Right lung (tissue), 10 donors: ENCODE measurements around the gene XRN2. TPM values are rescaled to one million over a fixed set of nuclear protein-coding genes. Genes with fewer than 3 reads are reported as not detected.

Experiments used
- DNase-seq, 2 donors: peaks; one replicate each; pipeline ENCODE4 v3.0.0-alpha.2; 2013
- long read RNA-seq, 8 donors: transcript quantifications; one replicate each; lab custom pipeline, GENCODE V29; 2026
- polyA plus RNA-seq, 5 donors: library from polyadenylated mRNA; unstranded; fragments of 120-200 nt; gene quantifications; one replicate each; pipeline versions ENCODE4 v1.2.1 to v1.2.3, GENCODE V29; 2013; ENCODE audit warnings: inconsistent platforms in 1 of 5, low replicate concordance in 1 of 5; ENCODE audit not compliant: insufficient read length in 5 of 5, insufficient read depth in 1 of 5

Gene XRN2
- 10 to 100 TPM; 69.5 to 93.7 (median 80.0) TPM for polyA plus RNA-seq
- long read RNA-seq, donor 1, partial matches to known transcripts: 121 of 125 reads
- long read RNA-seq, donor 1, other reads (novel, unspliced or antisense): 0 of 125 reads
- long read RNA-seq, donor 2, transcript XRN2-201 (30 exons, 3,437 nt): major isoform, 5 of 27 reads
- long read RNA-seq, donor 2, partial matches to known transcripts: 22 of 27 reads
- long read RNA-seq, donor 2, other reads (novel, unspliced or antisense): 0 of 27 reads
- long read RNA-seq, donor 3, partial matches to known transcripts: 71 of 72 reads
- long read RNA-seq, donor 3, other reads (novel, unspliced or antisense): 0 of 72 reads
- long read RNA-seq, donor 4, partial matches to known transcripts: 58 of 58 reads
- long read RNA-seq, donor 4, other reads (novel, unspliced or antisense): 0 of 58 reads
- long read RNA-seq, donor 5, transcript XRN2-201 (30 exons, 3,437 nt): major isoform, 5 of 139 reads
- long read RNA-seq, donor 5, partial matches to known transcripts: 134 of 139 reads
- long read RNA-seq, donor 5, other reads (novel, unspliced or antisense): 0 of 139 reads
- long read RNA-seq, donor 6, partial matches to known transcripts: 111 of 113 reads
- long read RNA-seq, donor 6, other reads (novel, unspliced or antisense): 0 of 113 reads
- long read RNA-seq, donor 7, partial matches to known transcripts: 19 of 22 reads
- long read RNA-seq, donor 7, other reads (novel, unspliced or antisense): 0 of 22 reads
- long read RNA-seq, donor 8, partial matches to known transcripts: 26 of 26 reads
- long read RNA-seq, donor 8, other reads (novel, unspliced or antisense): 0 of 26 reads

GRCh38 chr20:21303061-21303871, at the start of gene XRN2:
Gene XRN2, plus strand, starts transcription at chr20:21303331. Its CDS starts 68 bp downstream, at chr20:21303399.
- peak; percentile 95 for DNase-seq

- DNase-seq: no peak
Measured at GRCh38 chr20:21257192-21257591, 45.9 kb upstream of the XRN2 start.

GRCh38 chr20:21258411-21258810, 44.7 kb upstream of the XRN2 start:
- no peak for DNase-seq

GRCh38 chr20:21259346-21259745, 43.8 kb upstream of the XRN2 start:
- DNase-seq: no peak

- no peak for DNase-seq
Measured at GRCh38 chr20:21262812-21263211, 40.3 kb upstream of the XRN2 start.

GRCh38 chr20:21265261-21266190, 37.6 kb upstream of the XRN2 start:
- no peak for DNase-seq

- no peak for DNase-seq
Measured at GRCh38 chr20:21266191-21266536, 37.0 kb upstream of the XRN2 start.

- no peak for DNase-seq
Measured at GRCh38 chr20:21269772-21270171, 33.4 kb upstream of the XRN2 start.

- DNase-seq: no peak
Measured at GRCh38 chr20:21270806-21271205, 32.3 kb upstream of the XRN2 start.

GRCh38 chr20:21272279-21272678, 30.9 kb upstream of the XRN2 start:
- no peak for DNase-seq

GRCh38 chr20:21272679-21273078, 30.5 kb upstream of the XRN2 start:
- no peak for DNase-seq

- no peak for DNase-seq
Measured at GRCh38 chr20:21273755-21274386, 29.3 kb upstream of the XRN2 start.

GRCh38 chr20:21278829-21279228, 24.3 kb upstream of the XRN2 start:
- no peak for DNase-seq

GRCh38 chr20:21279706-21280521, 23.2 kb upstream of the XRN2 start:
- no peak for DNase-seq

- DNase-seq: no peak
Measured at GRCh38 chr20:21280522-21281016, 22.6 kb upstream of the XRN2 start.

- DNase-seq: no peak
Measured at GRCh38 chr20:21286775-21287174, 16.4 kb upstream of the XRN2 start.

GRCh38 chr20:21288587-21289370, 14.4 kb upstream of the XRN2 start:
- no peak for DNase-seq

- DNase-seq: no peak
Measured at GRCh38 chr20:21289651-21290050, 13.5 kb upstream of the XRN2 start.
